ENCODE results near the gene SDR39U1. TPM values are rescaled to one million over a fixed set of nuclear protein-coding genes. Genes with fewer than 3 reads are reported as not detected.

SDR39U1 gene
- polyA plus RNA-seq, 1 donor from 2014 or later = 142 TPM

- TF ChIP-seq POLR2AphosphoS5 (IDR thresholded peaks at IDR 0.05) (no peak), TAF1 (IDR thresholded peaks at IDR 0.05; ENCODE audit: low read depth) (no peak), MXI1 (conservative IDR thresholded peaks at IDR 0.05; ENCODE audit: poor library complexity, severe bottlenecking) (no peak), REST (IDR thresholded peaks at IDR 0.05; ENCODE audit: borderline replicate concordance) (no peak), SMC3 (conservative IDR thresholded peaks at IDR 0.05; ENCODE audit: poor library complexity) (no peak), EZH2 (IDR thresholded peaks at IDR 0.05; ENCODE audit: borderline replicate concordance, insufficient read depth, low read length, poor library complexity, severe bottlenecking) (no peak)
- no peaks in the 10 kb centered on the region for H3F3A ChIP-seq (ENCODE audit: insufficient read depth, low read length, poor library complexity, severe bottlenecking)
Measured at GRCh38 chr14:24416932-24417619, 25.5 kb downstream of the SDR39U1 start.

GRCh38 chr14:24416254-24416931, 26.2 kb downstream of the SDR39U1 start:
- TF ChIP-seq TAF1 (IDR thresholded peaks at IDR 0.05; ENCODE audit: low read depth) (no peak), EZH2 (IDR thresholded peaks at IDR 0.05; ENCODE audit: borderline replicate concordance, insufficient read depth, low read length, poor library complexity, severe bottlenecking) (no peak), EP300 (conservative IDR thresholded peaks at IDR 0.05; ENCODE audit: poor library complexity, severe bottlenecking) (no peak), RAD21 (conservative IDR thresholded peaks at IDR 0.05) (no peak), SMC3 (conservative IDR thresholded peaks at IDR 0.05; ENCODE audit: poor library complexity) (no peak), CTCF (IDR thresholded peaks at IDR 0.05; ENCODE audit: poor library complexity, severe bottlenecking) (no peak), MXI1 (conservative IDR thresholded peaks at IDR 0.05; ENCODE audit: poor library complexity, severe bottlenecking) (no peak), REST (IDR thresholded peaks at IDR 0.05; ENCODE audit: borderline replicate concordance) (no peak), POLR2AphosphoS5 (IDR thresholded peaks at IDR 0.05) (no peak)
- H3K36me3 ChIP-seq (ENCODE audit: insufficient read depth, low read length) = no peaks in the 10 kb centered on the region

More at GRCh38 chr14:24416932-24417619, 25.5 kb downstream of the SDR39U1 start:
- no peaks in the 10 kb centered on the region for H3K9me3 ChIP-seq (ENCODE audit: low read length)
- no peaks in the 10 kb centered on the region for H3K36me3 ChIP-seq (ENCODE audit: insufficient read depth, low read length)
- H3K27ac ChIP-seq (ENCODE audit: low read length) = no peak overlapping the region
- H3K4me2 ChIP-seq (ENCODE audit: low read length) = no peak overlapping the region
- no peaks in the 10 kb centered on the region for H3K27me3 ChIP-seq (ENCODE audit: insufficient read depth, low read depth, low read length)
- no peak overlapping the region for H2AFZ ChIP-seq (ENCODE audit: low read depth, low read length)
- H3K79me2 ChIP-seq (replicated peaks; ENCODE audit: insufficient read depth, low read length) = no peaks in the 10 kb centered on the region
- H3K4me3 ChIP-seq (ENCODE audit: low read length) = no peak overlapping the region
- no peak overlapping the region for H3K9ac ChIP-seq (ENCODE audit: low read length)
- H3K9me2 ChIP-seq (ENCODE audit: insufficient read depth, low read length) = no peaks in the 10 kb centered on the region
- H4K20me1 ChIP-seq (ENCODE audit: insufficient read depth) = no peaks in the 10 kb centered on the region

More at GRCh38 chr14:24416254-24416931, 26.2 kb downstream of the SDR39U1 start:
- no peaks in the 10 kb centered on the region for H4K20me1 ChIP-seq (ENCODE audit: insufficient read depth)
- no peaks in the 10 kb centered on the region for H3F3A ChIP-seq (ENCODE audit: insufficient read depth, low read length, poor library complexity, severe bottlenecking)
- H2AFZ ChIP-seq (ENCODE audit: low read depth, low read length) = no peak overlapping the region
- no peaks in the 10 kb centered on the region for H3K9me3 ChIP-seq (ENCODE audit: low read length)
- H3K79me2 ChIP-seq (replicated peaks; ENCODE audit: insufficient read depth, low read length) = no peaks in the 10 kb centered on the region
- H3K4me3 ChIP-seq (ENCODE audit: low read length) = no peak overlapping the region
- no peak overlapping the region for H3K9ac ChIP-seq (ENCODE audit: low read length)
- H3K4me2 ChIP-seq (ENCODE audit: low read length) = no peak overlapping the region
- H3K9me2 ChIP-seq (ENCODE audit: insufficient read depth, low read length) = no peaks in the 10 kb centered on the region
- H3K27me3 ChIP-seq (ENCODE audit: insufficient read depth, low read depth, low read length) = no peaks in the 10 kb centered on the region
- no peak overlapping the region for H3K27ac ChIP-seq (ENCODE audit: low read length)

Data from neural cell (in vitro differentiated cells).